Measurements from ENCODE around the gene TMIGD1. TPM values are rescaled to one million over a fixed set of nuclear protein-coding genes. Genes with fewer than 3 reads are reported as not detected.

TMIGD1 gene
- total and polyA plus RNA-seq, 2 donors (not counting 3 experiments of a cell fraction or from before 2014, with no cell fraction given) = not detected

- FAIRE-seq = no peak
- dilution Hi-C loops (cut with MboI; ENCODE audit: extremely low pct_ligation_motif_present, low sequenced_read_pairs) (no loop called here), intact Hi-C loops (cut with micrococcal nuclease) (no loop called here)
- Histone ChIP-seq H3K27me3 (ENCODE audit: control insufficient read depth in 2 of 2, insufficient read depth in 2 of 2, low read length in 2 of 2) (peaks cover 3 to 13% of the 10 kb centered on the region in 2 experiments), H3K4me2 (ENCODE audit: insufficient read depth, low read length) (no peak overlapping the region), H3K36me3 (ENCODE audit: control insufficient read depth in 2 of 2, extremely low read depth in 1 of 2, insufficient read depth in 2 of 2, low read length in 2 of 2) (no peaks in the 10 kb centered on the region), H3K27ac (ENCODE audit: insufficient read depth, low read depth, low read length) (no peak overlapping the region), H3K9me1 (replicated peaks; ENCODE audit: control insufficient read depth, extremely low read depth, insufficient read depth, low read length) (no peaks in the 10 kb centered on the region), H3K9ac (replicated peaks; ENCODE audit: extremely low read depth, insufficient read depth, low read length) (no peak overlapping the region), H4K20me1 (replicated peaks; ENCODE audit: control insufficient read depth, extremely low read depth, insufficient read depth, low read length) (no peaks in the 10 kb centered on the region), H3K9me3 (replicated peaks; ENCODE audit: control insufficient read depth, insufficient read depth, low read length) (no peaks in the 10 kb centered on the region), H2AFZ (ENCODE audit: low read depth, low read length) (no peak overlapping the region), H3K4me1 (ENCODE audit: control insufficient read depth, extremely low read depth, insufficient read depth, low read length) (no peaks in the 10 kb centered on the region), H3K4me3 (replicated peaks in 1 of 3; ENCODE audit: insufficient read depth in 1 of 3, low read depth in 1 of 3, low read length in 3 of 3) (no peak overlapping the region), H3K79me2 (ENCODE audit: control insufficient read depth, insufficient read depth, low read length) (no peaks in the 10 kb centered on the region)
- ChIA-PET CTCF (interaction anchor here (1.4 to 1.6 kb wide), 2 partner anchors 11 to 28 kb away, joined by 3 read pairs; no protein-coding TSS in a partner anchor), POLR2A (no interaction called here)
- no peak for DNase-seq (ENCODE audit: low read depth, low spot score)
- BruUV-seq (replicated peaks) = no TSS peak
- no peak for TF ChIP-seq JUN (IDR thresholded peaks at IDR 0.05; ENCODE audit: borderline replicate concordance, insufficient read depth, insufficient read length, low read depth)
- no peak for TF ChIP-seq POLR2AphosphoS5 (IDR thresholded peaks at IDR 0.05; ENCODE audit: insufficient read depth, low read depth, low read length)
- no peak for TF ChIP-seq CTCF (IDR thresholded peaks at IDR 0.05; ENCODE audit: extremely low read depth in 1 of 2, insufficient read depth in 1 of 2, low read depth in 1 of 2, low read length in 2 of 2)
- no peak for TF ChIP-seq FOS (IDR thresholded peaks at IDR 0.05; ENCODE audit: borderline replicate concordance, insufficient read depth, low read length)
- no peak for TF ChIP-seq EZH2 (IDR thresholded peaks at IDR 0.05; ENCODE audit: borderline replicate concordance, low read depth, low read length, severe bottlenecking)
- no peak for TF ChIP-seq MYC (IDR thresholded peaks at IDR 0.05; ENCODE audit: low read depth, low read length)
- no peak for TF ChIP-seq GATA2 (IDR thresholded peaks at IDR 0.05; ENCODE audit: insufficient read depth, insufficient read length, low read depth, low read length)
- TF ChIP-seq MAX (IDR thresholded peaks at IDR 0.05; ENCODE audit: insufficient read depth, insufficient read length) = no peak
- TF ChIP-seq POLR2A (IDR thresholded peaks at IDR 0.05; ENCODE audit: low read depth, low read length) = no peak
Observed at GRCh38 chr17:30368912-30369720, 35.3 kb upstream of the TMIGD1 start.
